CD4-positive, alpha-beta T cell treated with Interleukin-12 subunit alpha and Interleukin-12 subunit beta, for 1 hour (primary cell): ENCODE measurements around the gene GDF10.

Experiments
- DNase-seq: peaks from one replicate; pipeline ENCODE4 v3.0.0-alpha.2; 2020

Gene GDF10

GRCh38 chr10:47276071-47276470 is 23.9 kb upstream of the GDF10 start:
- DNase-seq = no peak

- DNase-seq = no peak
Observed at GRCh38 chr10:47276576-47277351, 23.2 kb upstream of the GDF10 start.

- DNase-seq = peak; percentile 38
Observed at GRCh38 chr10:47277352-47278151, 22.4 kb upstream of the GDF10 start.

GRCh38 chr10:47278152-47278473 is 21.9 kb upstream of the GDF10 start:
- DNase-seq = no peak

GRCh38 chr10:47278720-47279119 is 21.3 kb upstream of the GDF10 start:
- DNase-seq = no peak

- no peak for DNase-seq
Observed at GRCh38 chr10:47279276-47279675, 20.7 kb upstream of the GDF10 start.

- no peak for DNase-seq
Observed at GRCh38 chr10:47282005-47282656, 17.9 kb upstream of the GDF10 start.

GRCh38 chr10:47282657-47283018 is 17.4 kb upstream of the GDF10 start:
- no peak for DNase-seq

GRCh38 chr10:47283101-47283630 is 16.8 kb upstream of the GDF10 start:
- no peak for DNase-seq

- no peak for DNase-seq
Observed at GRCh38 chr10:47283848-47284247, 16.1 kb upstream of the GDF10 start.

GRCh38 chr10:47285381-47286115 is 14.4 kb upstream of the GDF10 start:
- DNase-seq = no peak

GRCh38 chr10:47286116-47286505 is 13.9 kb upstream of the GDF10 start:
- no peak for DNase-seq

GRCh38 chr10:47286591-47287315 is 13.2 kb upstream of the GDF10 start:
- no peak for DNase-seq

- DNase-seq = no peak
Observed at GRCh38 chr10:47287365-47287802, 12.6 kb upstream of the GDF10 start.

- DNase-seq = no peak
Observed at GRCh38 chr10:47287805-47288204, 12.2 kb upstream of the GDF10 start.

GRCh38 chr10:47288236-47288635 is 11.8 kb upstream of the GDF10 start:
- DNase-seq = no peak

GRCh38 chr10:47288916-47289495 is 11.0 kb upstream of the GDF10 start:
- DNase-seq = no peak

- DNase-seq = no peak
Observed at GRCh38 chr10:47289921-47290320, 10.1 kb upstream of the GDF10 start.

GRCh38 chr10:47290338-47290737 is 9.7 kb upstream of the GDF10 start:
- DNase-seq = no peak

GRCh38 chr10:47291682-47292081 is 8.3 kb upstream of the GDF10 start:
- no peak for DNase-seq

- DNase-seq = no peak
Observed at GRCh38 chr10:47294057-47294456, 5.9 kb upstream of the GDF10 start.

- DNase-seq = no peak
Observed at GRCh38 chr10:47294501-47294900, 5.5 kb upstream of the GDF10 start.
